ENCODE measurements around the gene CD300LF. TPM values are rescaled to one million over a fixed set of nuclear protein-coding genes. Genes with fewer than 3 reads are reported as not detected.

CD300LF gene
- total and polyA plus RNA-seq, 10 of the 15 experiments (the other 5 are each of a cell fraction or from before 2014, with no cell fraction given) = 0.15 TPM; not detected in 9

DNA sequence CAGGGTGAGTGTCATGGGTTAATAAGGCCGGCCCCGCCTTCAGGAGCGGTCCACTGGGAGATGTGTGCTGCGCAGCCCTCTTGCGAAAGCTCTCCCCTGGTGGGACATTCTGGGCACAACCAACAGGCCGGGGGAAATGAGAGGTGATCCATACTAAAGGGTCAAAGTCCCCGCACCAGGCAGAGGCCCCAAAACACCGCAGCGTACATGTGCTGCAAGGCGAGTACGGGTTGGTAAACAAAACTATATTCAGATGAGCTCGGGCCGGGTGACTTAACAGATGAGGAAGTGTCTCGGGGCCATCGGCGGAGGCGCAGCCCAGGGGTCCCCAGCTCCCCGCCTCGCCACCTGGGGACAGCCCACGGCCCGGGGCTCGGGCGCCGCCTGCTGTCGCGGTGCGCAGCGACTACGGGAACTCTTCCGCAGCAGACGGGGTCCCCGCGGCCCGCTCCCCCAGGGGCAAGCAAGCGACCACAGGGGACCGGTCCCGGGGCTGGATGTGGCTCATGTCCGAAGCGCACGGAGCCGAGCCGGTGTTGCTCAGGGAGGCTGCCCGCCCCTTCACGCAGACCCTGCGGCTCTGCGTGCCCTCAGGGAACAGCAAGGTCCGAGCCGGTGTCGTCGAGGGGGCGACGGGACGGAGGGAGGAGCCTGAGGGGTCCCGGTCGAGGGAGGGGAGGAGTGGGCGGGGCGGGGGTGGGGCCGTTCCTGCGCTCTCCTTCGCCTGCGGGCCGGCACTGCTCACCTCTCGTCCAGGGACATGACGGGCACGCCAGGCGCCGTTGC, 24.0 kb upstream of the CD300LF start, which contains the start of gene RAB37:
Gene RAB37 (plus strand): TSS at position 744 of the 786 bp plus-strand sequence. CDS start 17 bp downstream, at position 761.
- no peak for FAIRE-seq
- Histone ChIP-seq H3K79me2 (ENCODE audit: control insufficient read depth, insufficient read depth, low read length) (no peaks in the 10 kb centered on the region), H3K9ac (ENCODE audit: control insufficient read depth, insufficient read depth, low read length) (peak within 1 kb of the TSS; percentile 67), H3K4me1 (ENCODE audit: control insufficient read depth, insufficient read depth, low read length) (peaks cover 32% of the 10 kb centered on the region), H4K20me1 (ENCODE audit: control insufficient read depth, insufficient read depth) (no peaks in the 10 kb centered on the region), H3K27me3 (replicated peaks in 1 of 2; ENCODE audit: control insufficient read depth in 2 of 2, insufficient read depth in 2 of 2, low read length in 1 of 2) (no peaks in the 10 kb centered on the region), H3K4me2 (ENCODE audit: control insufficient read depth, insufficient read depth) (peak within 1 kb of the TSS; percentile 99), H2AFZ (ENCODE audit: control insufficient read depth, low read depth, low read length) (peak within 1 kb of the TSS; percentile 74), H3K27ac (ENCODE audit: control insufficient read depth, insufficient read depth) (peak within 1 kb of the TSS; percentile 47), H3K9me3 (replicated peaks; ENCODE audit: control insufficient read depth, insufficient read depth, low read length) (no peaks in the 10 kb centered on the region; the same call in 2 of the 3 replicates), H3K36me3 (ENCODE audit: control insufficient read depth in 2 of 2, insufficient read depth in 2 of 2, low read length in 1 of 2) (no peaks in the 10 kb centered on the region), H3K4me3 (peak within 1 kb of the TSS; percentile 69)
- in situ Hi-C loops (cut with MboI) = loop anchor here (5.0 kb wide), 1 partner anchor 79 kb away; no protein-coding TSS in a partner anchor
- CTCF ChIA-PET = interaction anchor here (0.6 to 5.0 kb wide), 46 partner anchors 9 to 278 kb away, joined by 3 to 349 read pairs (median 5); partner anchors contain the start of genes CD300H, FDXR and NAT9
- WGBS (ENCODE audit: insufficient coverage, insufficient replicate concordance, low lambda C conversion rate, missing lambda C conversion rate) = 1% methylated on average over 50 of the region's 67 CpGs
- SMC1A ChIA-PET (ENCODE audit: uncharacterized antibody, unreplicated experiment) = interaction anchor here (0.6 to 5.4 kb wide), 17 partner anchors 10 to 279 kb away, joined by 3 to 152 read pairs (median 4); partner anchors contain the start of gene CD300H
- DNase-seq (ENCODE audit: low read depth, low spot score) = no peak
- intact Hi-C loops (cut with micrococcal nuclease; ENCODE audit: unreplicated experiment) = loop anchor here (1.0 to 5.0 kb wide), 3 partner anchors 49 to 170 kb away; partner anchors contain the start of gene CD300H
- RAD21 ChIA-PET (ENCODE audit: unreplicated experiment) = interaction anchor here (0.6 to 5.0 kb wide), 37 partner anchors 8 to 358 kb away, joined by 3 to 299 read pairs (median 5); partner anchors contain the start of genes CD300C, CD300H, FDXR and NAT9
- ATAC-seq = peak; percentile 67
- BruUV-seq (replicated peaks) = no TSS peak
- POLR2A ChIA-PET = interaction anchor here (0.6 to 4.1 kb wide), 9 partner anchors 10 to 137 kb away, joined by 3 to 37 read pairs (median 3); no protein-coding TSS in a partner anchor
- TF ChIP-seq, protein P1, sequence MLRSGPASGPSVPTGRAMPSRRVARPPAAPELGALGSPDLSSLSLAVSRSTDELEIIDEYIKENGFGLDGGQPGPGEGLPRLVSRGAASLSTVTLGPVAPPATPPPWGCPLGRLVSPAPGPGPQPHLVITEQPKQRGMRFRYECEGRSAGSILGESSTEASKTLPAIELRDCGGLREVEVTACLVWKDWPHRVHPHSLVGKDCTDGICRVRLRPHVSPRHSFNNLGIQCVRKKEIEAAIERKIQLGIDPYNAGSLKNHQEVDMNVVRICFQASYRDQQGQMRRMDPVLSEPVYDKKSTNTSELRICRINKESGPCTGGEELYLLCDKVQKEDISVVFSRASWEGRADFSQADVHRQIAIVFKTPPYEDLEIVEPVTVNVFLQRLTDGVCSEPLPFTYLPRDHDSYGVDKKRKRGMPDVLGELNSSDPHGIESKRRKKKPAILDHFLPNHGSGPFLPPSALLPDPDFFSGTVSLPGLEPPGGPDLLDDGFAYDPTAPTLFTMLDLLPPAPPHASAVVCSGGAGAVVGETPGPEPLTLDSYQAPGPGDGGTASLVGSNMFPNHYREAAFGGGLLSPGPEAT (IDR thresholded peaks at IDR 0.05; ENCODE audit: low read depth) = 0 out of 2 replicates have a peak, but pooled peaks have one; percentile 33
- TF ChIP-seq, protein P2, sequence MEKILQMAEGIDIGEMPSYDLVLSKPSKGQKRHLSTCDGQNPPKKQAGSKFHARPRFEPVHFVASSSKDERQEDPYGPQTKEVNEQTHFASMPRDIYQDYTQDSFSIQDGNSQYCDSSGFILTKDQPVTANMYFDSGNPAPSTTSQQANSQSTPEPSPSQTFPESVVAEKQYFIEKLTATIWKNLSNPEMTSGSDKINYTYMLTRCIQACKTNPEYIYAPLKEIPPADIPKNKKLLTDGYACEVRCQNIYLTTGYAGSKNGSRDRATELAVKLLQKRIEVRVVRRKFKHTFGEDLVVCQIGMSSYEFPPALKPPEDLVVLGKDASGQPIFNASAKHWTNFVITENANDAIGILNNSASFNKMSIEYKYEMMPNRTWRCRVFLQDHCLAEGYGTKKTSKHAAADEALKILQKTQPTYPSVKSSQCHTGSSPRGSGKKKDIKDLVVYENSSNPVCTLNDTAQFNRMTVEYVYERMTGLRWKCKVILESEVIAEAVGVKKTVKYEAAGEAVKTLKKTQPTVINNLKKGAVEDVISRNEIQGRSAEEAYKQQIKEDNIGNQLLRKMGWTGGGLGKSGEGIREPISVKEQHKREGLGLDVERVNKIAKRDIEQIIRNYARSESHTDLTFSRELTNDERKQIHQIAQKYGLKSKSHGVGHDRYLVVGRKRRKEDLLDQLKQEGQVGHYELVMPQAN (conservative IDR thresholded peaks at IDR 0.05) = 0 out of 2 replicates have a peak, but pooled peaks have one; percentile 33
- TF ChIP-seq SMAD1 (IDR thresholded peaks at IDR 0.05; ENCODE audit: low read depth, partially characterized antibody) = no peak
- TF ChIP-seq, protein P3, sequence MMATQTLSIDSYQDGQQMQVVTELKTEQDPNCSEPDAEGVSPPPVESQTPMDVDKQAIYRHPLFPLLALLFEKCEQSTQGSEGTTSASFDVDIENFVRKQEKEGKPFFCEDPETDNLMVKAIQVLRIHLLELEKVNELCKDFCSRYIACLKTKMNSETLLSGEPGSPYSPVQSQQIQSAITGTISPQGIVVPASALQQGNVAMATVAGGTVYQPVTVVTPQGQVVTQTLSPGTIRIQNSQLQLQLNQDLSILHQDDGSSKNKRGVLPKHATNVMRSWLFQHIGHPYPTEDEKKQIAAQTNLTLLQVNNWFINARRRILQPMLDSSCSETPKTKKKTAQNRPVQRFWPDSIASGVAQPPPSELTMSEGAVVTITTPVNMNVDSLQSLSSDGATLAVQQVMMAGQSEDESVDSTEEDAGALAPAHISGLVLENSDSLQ (IDR thresholded peaks at IDR 0.05) = no peak
- TF ChIP-seq DPF2 (IDR thresholded peaks at IDR 0.05) = peak; percentile 53; the same call in 1 of the 2 replicates
- TF ChIP-seq ZNF622 (IDR thresholded peaks at IDR 0.05) = no peak
- no peak for TF ChIP-seq CBX3 (IDR thresholded peaks at IDR 0.05; ENCODE audit: borderline replicate concordance, low read depth)
- TF ChIP-seq SPI1 (IDR thresholded peaks at IDR 0.05; ENCODE audit: borderline replicate concordance, insufficient read depth, low read depth, low read length) = peak; percentile 54; the same call in 1 of the 2 replicates
- TF ChIP-seq BCL11A (IDR thresholded peaks at IDR 0.05; ENCODE audit: low read depth, low read length) = no peak
- peak; percentile 94 for TF ChIP-seq IKZF1 (conservative IDR thresholded peaks at IDR 0.05)
- TF ChIP-seq, protein P4, sequence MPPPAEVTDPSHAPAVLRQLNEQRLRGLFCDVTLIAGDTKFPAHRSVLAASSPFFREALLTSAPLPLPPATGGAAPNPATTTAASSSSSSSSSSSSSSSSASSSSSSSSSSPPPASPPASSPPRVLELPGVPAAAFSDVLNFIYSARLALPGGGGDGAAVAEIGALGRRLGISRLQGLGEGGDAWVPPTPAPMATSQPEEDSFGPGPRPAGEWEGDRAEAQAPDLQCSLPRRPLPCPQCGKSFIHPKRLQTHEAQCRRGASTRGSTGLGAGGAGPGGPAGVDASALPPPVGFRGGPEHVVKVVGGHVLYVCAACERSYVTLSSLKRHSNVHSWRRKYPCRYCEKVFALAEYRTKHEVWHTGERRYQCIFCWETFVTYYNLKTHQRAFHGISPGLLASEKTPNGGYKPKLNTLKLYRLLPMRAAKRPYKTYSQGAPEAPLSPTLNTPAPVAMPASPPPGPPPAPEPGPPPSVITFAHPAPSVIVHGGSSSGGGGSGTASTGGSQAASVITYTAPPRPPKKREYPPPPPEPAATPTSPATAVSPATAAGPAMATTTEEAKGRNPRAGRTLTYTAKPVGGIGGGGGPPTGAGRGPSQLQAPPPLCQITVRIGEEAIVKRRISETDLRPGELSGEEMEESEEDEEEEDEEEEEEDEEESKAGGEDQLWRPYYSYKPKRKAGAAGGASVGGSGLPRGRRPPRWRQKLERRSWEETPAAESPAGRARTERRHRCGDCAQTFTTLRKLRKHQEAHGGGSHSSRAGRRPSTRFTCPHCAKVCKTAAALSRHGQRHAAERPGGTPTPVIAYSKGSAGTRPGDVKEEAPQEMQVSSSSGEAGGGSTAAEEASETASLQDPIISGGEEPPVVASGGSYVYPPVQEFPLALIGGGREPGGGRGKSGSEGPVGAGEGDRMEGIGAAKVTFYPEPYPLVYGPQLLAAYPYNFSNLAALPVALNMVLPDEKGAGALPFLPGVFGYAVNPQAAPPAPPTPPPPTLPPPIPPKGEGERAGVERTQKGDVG (CRISPR knock-in tag; IDR thresholded peaks at IDR 0.05) = no peak
- TF ChIP-seq MEF2B (IDR thresholded peaks at IDR 0.05; ENCODE audit: partially characterized antibody, poor library complexity, severe bottlenecking) = peak; percentile 55
